Measurements from ENCODE around the gene ANKRD34B.
A peak's percentile ranks its signal among the peaks of the same experiment; 100 is the strongest.

Gene ANKRD34B

GRCh38 chr5:80569961-80570786 is at the start of gene ANKRD34B:
Gene ANKRD34B, minus strand, starts transcription at chr5:80570280. Its CDS starts 10,261 bp downstream, at chr5:80560019.
- H3K4me1 ChIP-seq (ENCODE audit: control insufficient read depth, insufficient read depth, low read length): peaks cover 8% of the 10 kb centered on the region
- no peak within 1 kb of the TSS for H3K9ac ChIP-seq (ENCODE audit: low read length in 2 of 2)
- no peak within 1 kb of the TSS for H3K27ac ChIP-seq (ENCODE audit: low read length)
- peaks cover 23 to 35% of the 10 kb centered on the region in 2 donors for H3K27me3 ChIP-seq (ENCODE audit: control insufficient read depth in 1 of 2, insufficient read depth in 2 of 2, low read length in 2 of 2)
- peak within 1 kb of the TSS in 1 of 2 donors; percentile 44 for H3K4me3 ChIP-seq (ENCODE audit: low read length in 2 of 2)
- no peaks in the 10 kb centered on the region for H3K9me3 ChIP-seq (ENCODE audit: control insufficient read depth in 2 of 2, low read length in 2 of 2)
- H3K36me3 ChIP-seq (ENCODE audit: control insufficient read depth in 2 of 2, insufficient read depth in 2 of 2, low read length in 2 of 2): no peaks in the 10 kb centered on the region

DNA sequence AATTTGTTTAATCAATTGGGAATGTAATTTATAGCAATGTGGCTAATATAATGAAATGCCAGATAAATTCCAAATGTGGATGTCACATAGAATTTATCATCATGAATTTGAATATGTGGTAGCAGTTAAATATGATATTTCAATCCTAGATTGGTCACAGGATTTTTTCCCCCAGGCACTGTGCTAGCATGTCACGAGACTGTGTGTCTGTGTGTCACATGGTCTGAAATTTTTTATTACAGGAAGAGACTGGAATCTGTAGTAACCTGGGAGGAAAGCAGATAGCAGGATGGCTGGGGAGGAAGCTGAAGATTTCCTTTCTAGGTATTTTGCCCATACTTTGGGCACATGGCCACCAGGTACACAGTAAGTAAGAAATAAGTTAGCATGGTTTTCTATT is 49.0 kb upstream of the ANKRD34B start:
- Histone ChIP-seq H3K4me1 (ENCODE audit: control insufficient read depth, insufficient read depth, low read length) (no peaks in the 10 kb centered on the region), H3K36me3 (ENCODE audit: control insufficient read depth in 2 of 2, insufficient read depth in 2 of 2, low read length in 2 of 2) (no peaks in the 10 kb centered on the region), H3K9me3 (ENCODE audit: control insufficient read depth in 2 of 2, low read length in 2 of 2) (no peaks in the 10 kb centered on the region), H3K9ac (ENCODE audit: low read length in 2 of 2) (no peak overlapping the region), H3K27me3 (ENCODE audit: control insufficient read depth in 1 of 2, insufficient read depth in 2 of 2, low read length in 2 of 2) (no peaks in the 10 kb centered on the region), H3K27ac (ENCODE audit: low read length) (no peak overlapping the region), H3K4me3 (ENCODE audit: low read length in 2 of 2) (no peak overlapping the region)

DNA sequence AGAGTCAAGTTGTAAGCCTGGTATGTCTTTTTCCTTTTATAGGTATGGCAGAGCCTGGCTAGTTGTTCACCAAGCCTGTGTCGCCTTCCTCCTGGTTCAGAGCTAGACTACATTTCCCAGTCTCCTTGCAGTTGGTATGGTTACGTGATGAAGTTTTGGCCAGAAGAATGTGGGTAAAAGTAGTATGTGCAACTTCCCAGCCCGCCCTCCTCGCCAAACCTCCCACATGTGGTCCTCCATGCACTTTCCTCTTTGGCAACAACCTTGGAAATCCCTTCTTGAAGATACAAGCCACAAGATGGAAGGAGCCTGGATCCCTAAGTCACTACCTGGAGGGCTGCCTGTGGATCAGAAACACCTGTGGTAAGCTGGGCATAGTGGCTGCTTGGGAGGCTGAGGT is 48.4 kb upstream of the ANKRD34B start:
- Histone ChIP-seq H3K9ac (ENCODE audit: low read length in 2 of 2) (no peak overlapping the region), H3K4me1 (ENCODE audit: control insufficient read depth, insufficient read depth, low read length) (no peaks in the 10 kb centered on the region), H3K36me3 (ENCODE audit: control insufficient read depth in 2 of 2, insufficient read depth in 2 of 2, low read length in 2 of 2) (no peaks in the 10 kb centered on the region), H3K27ac (ENCODE audit: low read length) (no peak overlapping the region), H3K9me3 (ENCODE audit: control insufficient read depth in 2 of 2, low read length in 2 of 2) (no peaks in the 10 kb centered on the region), H3K4me3 (ENCODE audit: low read length in 2 of 2) (no peak overlapping the region), H3K27me3 (ENCODE audit: control insufficient read depth in 1 of 2, insufficient read depth in 2 of 2, low read length in 2 of 2) (no peaks in the 10 kb centered on the region)

DNA sequence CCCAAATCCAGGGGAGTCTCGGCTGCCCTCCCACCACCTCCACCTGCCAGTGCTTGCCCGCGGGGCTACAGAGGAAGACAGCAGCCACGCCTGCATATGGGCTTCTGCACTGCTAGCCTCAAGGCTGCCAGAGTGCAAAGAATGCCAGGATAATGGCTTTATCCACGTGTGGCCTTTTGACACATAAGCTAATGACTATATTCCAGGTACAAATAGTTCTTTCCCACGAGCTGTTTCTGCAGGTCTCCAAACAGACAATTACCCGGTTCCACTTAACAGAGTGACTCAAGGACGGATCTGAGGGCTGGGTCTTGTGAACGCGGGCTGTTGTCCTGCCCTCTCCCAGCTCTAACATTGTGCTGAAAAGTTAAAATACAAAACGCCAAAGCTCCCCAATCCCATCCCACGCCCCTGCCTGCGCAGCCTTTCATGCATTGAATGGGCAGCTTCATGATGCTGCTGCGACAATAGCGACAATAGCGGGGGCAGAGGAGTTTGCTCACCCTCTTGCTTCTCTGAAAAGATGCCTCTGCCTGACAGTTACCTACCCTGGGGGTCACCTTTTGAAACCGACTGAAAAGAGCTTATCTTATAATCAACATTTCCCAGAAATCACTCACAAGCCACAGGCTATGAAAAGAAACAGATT is 45.3 kb upstream of the ANKRD34B start:
- H3K27ac ChIP-seq (ENCODE audit: low read length): no peak overlapping the region
- H3K9me3 ChIP-seq (ENCODE audit: control insufficient read depth in 2 of 2, low read length in 2 of 2): no peaks in the 10 kb centered on the region
- H3K27me3 ChIP-seq (ENCODE audit: control insufficient read depth in 1 of 2, insufficient read depth in 2 of 2, low read length in 2 of 2): no peaks in the 10 kb centered on the region
- no peaks in the 10 kb centered on the region for H3K4me1 ChIP-seq (ENCODE audit: control insufficient read depth, insufficient read depth, low read length)
- no peak overlapping the region for H3K4me3 ChIP-seq (ENCODE audit: low read length in 2 of 2)
- no peak overlapping the region for H3K9ac ChIP-seq (ENCODE audit: low read length in 2 of 2)
- H3K36me3 ChIP-seq (ENCODE audit: control insufficient read depth in 2 of 2, insufficient read depth in 2 of 2, low read length in 2 of 2): no peaks in the 10 kb centered on the region

DNA sequence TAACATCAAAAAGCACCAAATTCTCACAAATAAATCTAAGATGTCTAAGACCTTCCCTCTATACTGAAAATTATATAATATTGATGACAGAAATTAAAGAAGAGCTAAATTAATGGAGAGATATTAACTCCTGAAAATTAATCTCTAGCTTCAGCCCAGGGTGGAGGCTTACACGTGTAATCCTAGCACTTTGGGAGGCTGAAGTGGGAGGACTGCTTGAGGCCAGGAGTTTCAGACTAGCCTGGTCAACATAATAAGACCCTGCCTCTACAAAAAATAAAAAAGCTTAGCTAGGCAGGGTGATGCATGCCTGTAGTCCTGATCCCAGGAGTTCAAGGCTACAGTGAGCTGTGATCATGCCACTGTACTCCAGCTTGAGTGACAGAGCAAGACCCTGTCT is 39.6 kb upstream of the ANKRD34B start:
- H3K4me1 ChIP-seq (ENCODE audit: control insufficient read depth, insufficient read depth, low read length): no peaks in the 10 kb centered on the region
- H3K9ac ChIP-seq (ENCODE audit: low read length in 2 of 2): no peak overlapping the region
- no peaks in the 10 kb centered on the region for H3K27me3 ChIP-seq (ENCODE audit: control insufficient read depth in 1 of 2, insufficient read depth in 2 of 2, low read length in 2 of 2)
- H3K27ac ChIP-seq (ENCODE audit: low read length): no peak overlapping the region
- no peak overlapping the region for H3K4me3 ChIP-seq (ENCODE audit: low read length in 2 of 2)
- no peaks in the 10 kb centered on the region for H3K36me3 ChIP-seq (ENCODE audit: control insufficient read depth in 2 of 2, insufficient read depth in 2 of 2, low read length in 2 of 2)
- H3K9me3 ChIP-seq (ENCODE audit: control insufficient read depth in 2 of 2, low read length in 2 of 2): peaks cover 0 to 8% of the 10 kb centered on the region in 2 donors

- peaks cover 0 to 8% of the 10 kb centered on the region in 2 donors for H3K9me3 ChIP-seq (ENCODE audit: control insufficient read depth in 2 of 2, low read length in 2 of 2)
- no peak overlapping the region for H3K27ac ChIP-seq (ENCODE audit: low read length)
- no peaks in the 10 kb centered on the region for H3K27me3 ChIP-seq (ENCODE audit: control insufficient read depth in 1 of 2, insufficient read depth in 2 of 2, low read length in 2 of 2)
- H3K4me3 ChIP-seq (ENCODE audit: low read length in 2 of 2): no peak overlapping the region
- no peaks in the 10 kb centered on the region for H3K4me1 ChIP-seq (ENCODE audit: control insufficient read depth, insufficient read depth, low read length)
- no peak overlapping the region for H3K9ac ChIP-seq (ENCODE audit: low read length in 2 of 2)
- no peaks in the 10 kb centered on the region for H3K36me3 ChIP-seq (ENCODE audit: control insufficient read depth in 2 of 2, insufficient read depth in 2 of 2, low read length in 2 of 2)
These were observed 38.7 kb upstream of the ANKRD34B start for GRCh38 chr5:80608731-80609130.

DNA sequence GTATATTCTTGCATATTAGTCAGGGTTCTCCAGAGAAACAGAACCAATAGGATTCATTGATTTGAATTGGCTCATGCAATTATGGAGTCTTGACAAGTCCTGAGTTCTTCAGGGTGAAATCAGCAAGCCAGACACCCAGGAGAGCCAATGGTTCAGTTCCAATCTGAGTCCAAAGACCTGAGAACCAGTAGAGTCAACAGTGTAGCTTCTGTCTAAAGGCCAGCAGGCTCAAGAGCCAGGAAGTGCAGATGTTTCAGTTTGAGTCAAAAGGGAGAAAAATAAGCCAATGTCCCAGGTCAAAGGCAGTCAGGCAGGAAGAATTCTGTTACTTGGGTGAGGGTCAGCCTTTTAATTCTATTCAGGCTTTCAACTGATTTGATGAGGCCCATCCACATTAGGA is 37.8 kb upstream of the ANKRD34B start:
- H3K9me3 ChIP-seq (ENCODE audit: control insufficient read depth in 2 of 2, low read length in 2 of 2): peaks cover 0 to 8% of the 10 kb centered on the region in 2 donors
- H3K4me1 ChIP-seq (ENCODE audit: control insufficient read depth, insufficient read depth, low read length): no peaks in the 10 kb centered on the region
- H3K27ac ChIP-seq (ENCODE audit: low read length): no peak overlapping the region

DNA sequence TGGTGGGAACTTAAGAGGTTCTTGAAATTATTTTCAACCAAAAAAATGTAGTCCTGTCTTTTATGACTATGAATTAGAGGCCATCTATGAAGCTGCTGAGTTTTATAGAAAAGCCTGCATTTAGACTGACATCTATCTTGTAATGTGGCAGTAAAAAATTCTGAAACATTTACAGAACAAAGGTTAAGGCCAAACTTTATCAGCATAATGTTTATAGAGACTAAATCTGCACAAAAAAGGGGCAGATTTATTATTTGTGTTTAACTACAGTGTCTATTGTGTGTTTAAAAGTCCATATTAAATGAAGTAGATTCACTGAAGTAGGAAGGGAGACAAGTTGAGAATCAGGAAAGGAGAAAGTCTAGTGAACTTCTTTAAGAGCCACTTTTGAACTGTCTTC is 37.3 kb upstream of the ANKRD34B start:
- no peaks in the 10 kb centered on the region for H3K4me1 ChIP-seq (ENCODE audit: control insufficient read depth, insufficient read depth, low read length)
- H3K4me3 ChIP-seq (ENCODE audit: low read length in 2 of 2): no peak overlapping the region
- H3K27me3 ChIP-seq (ENCODE audit: control insufficient read depth in 1 of 2, insufficient read depth in 2 of 2, low read length in 2 of 2): no peaks in the 10 kb centered on the region
- no peaks in the 10 kb centered on the region for H3K36me3 ChIP-seq (ENCODE audit: control insufficient read depth in 2 of 2, insufficient read depth in 2 of 2, low read length in 2 of 2)
- peaks cover 0 to 8% of the 10 kb centered on the region in 2 donors for H3K9me3 ChIP-seq (ENCODE audit: control insufficient read depth in 2 of 2, low read length in 2 of 2)
- no peak overlapping the region for H3K27ac ChIP-seq (ENCODE audit: low read length)
- no peak overlapping the region for H3K9ac ChIP-seq (ENCODE audit: low read length in 2 of 2)

More for the DNA sequence above, 37.8 kb upstream of the ANKRD34B start:
- H3K9ac ChIP-seq (ENCODE audit: low read length in 2 of 2): no peak overlapping the region
- H3K27me3 ChIP-seq (ENCODE audit: control insufficient read depth in 1 of 2, insufficient read depth in 2 of 2, low read length in 2 of 2): no peaks in the 10 kb centered on the region
- no peaks in the 10 kb centered on the region for H3K36me3 ChIP-seq (ENCODE audit: control insufficient read depth in 2 of 2, insufficient read depth in 2 of 2, low read length in 2 of 2)
- no peak overlapping the region for H3K4me3 ChIP-seq (ENCODE audit: low read length in 2 of 2)

GRCh38 chr5:80600943-80601693 is 31.0 kb upstream of the ANKRD34B start:
- no peak overlapping the region for H3K9ac ChIP-seq (ENCODE audit: low read length in 2 of 2)

DNA sequence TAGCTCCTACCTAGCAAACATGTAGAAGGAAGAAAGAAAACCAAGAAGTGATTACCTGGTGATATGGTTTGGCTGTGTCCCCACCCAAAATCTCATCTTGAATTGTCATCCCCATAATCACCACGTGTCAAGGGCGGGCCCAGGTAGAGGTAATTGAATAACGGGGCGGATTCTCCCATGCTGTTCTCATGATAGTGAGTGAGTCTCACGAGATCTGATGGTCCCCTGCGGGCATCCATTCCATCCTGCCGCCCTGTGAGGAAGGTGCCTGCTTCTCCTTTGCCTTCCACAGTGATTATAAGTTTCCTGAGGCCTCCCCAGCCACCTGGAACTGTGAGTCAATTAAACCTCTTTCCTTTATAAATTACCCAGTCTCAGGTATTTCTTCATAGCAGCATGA is 27.4 kb upstream of the ANKRD34B start:
- Histone ChIP-seq H3K9ac (ENCODE audit: low read length in 2 of 2) (no peak overlapping the region), H3K27ac (ENCODE audit: low read length) (no peak overlapping the region), H3K9me3 (ENCODE audit: control insufficient read depth in 2 of 2, low read length in 2 of 2) (no peaks in the 10 kb centered on the region), H3K36me3 (ENCODE audit: control insufficient read depth in 2 of 2, insufficient read depth in 2 of 2, low read length in 2 of 2) (no peaks in the 10 kb centered on the region), H3K4me1 (ENCODE audit: control insufficient read depth, insufficient read depth, low read length) (no peaks in the 10 kb centered on the region), H3K27me3 (ENCODE audit: control insufficient read depth in 1 of 2, insufficient read depth in 2 of 2, low read length in 2 of 2) (no peaks in the 10 kb centered on the region), H3K4me3 (ENCODE audit: low read length in 2 of 2) (no peak overlapping the region)

More at GRCh38 chr5:80600943-80601693, 31.0 kb upstream of the ANKRD34B start:
- Histone ChIP-seq H3K4me1 (ENCODE audit: control insufficient read depth, insufficient read depth, low read length) (no peaks in the 10 kb centered on the region), H3K9me3 (ENCODE audit: control insufficient read depth in 2 of 2, low read length in 2 of 2) (no peaks in the 10 kb centered on the region), H3K27ac (ENCODE audit: low read length) (no peak overlapping the region), H3K36me3 (ENCODE audit: control insufficient read depth in 2 of 2, insufficient read depth in 2 of 2, low read length in 2 of 2) (no peaks in the 10 kb centered on the region), H3K4me3 (ENCODE audit: low read length in 2 of 2) (no peak overlapping the region), H3K27me3 (ENCODE audit: control insufficient read depth in 1 of 2, insufficient read depth in 2 of 2, low read length in 2 of 2) (no peaks in the 10 kb centered on the region)

Data from stomach smooth muscle (tissue), 2 donors.